Smooth muscle cell (in vitro differentiated cells): ENCODE data around the gene DCUN1D2. TPM values are rescaled to one million over a fixed set of nuclear protein-coding genes. Genes with fewer than 3 reads are reported as not detected.

Source experiments
- DNase-seq: peaks from one replicate; lab custom pipeline; 2025; ENCODE audit not compliant: unreplicated experiment; lab: John Stamatoyannopoulos, UW
- H2AFZ ChIP-seq: fragments of 200-600 bp; sonication (generic); 2 replicates; pipeline ENCODE4 v1.6.0; 2016; ENCODE audit warnings: antibody characterized with exemption, low read depth, mild to moderate bottlenecking
- H3F3A ChIP-seq: fragments of 200-600 bp; sonication (generic); 2 replicates; pipeline ENCODE4 v1.6.0; 2017; ENCODE audit warnings: antibody characterized with exemption, low read depth
- H3K27ac ChIP-seq: fragments of 200-600 bp; sonication (generic); 2 replicates; pipeline ENCODE4 v1.5.1; 2016; ENCODE audit warnings: low read depth, mild to moderate bottlenecking
- H3K27me3 ChIP-seq: fragments of 200-600 bp; sonication (generic); 2 replicates; pipeline ENCODE4 v1.6.1; 2016; ENCODE audit warnings: low read depth, mild to moderate bottlenecking
- H3K36me3 ChIP-seq: fragments of 200-600 bp; sonication (generic); 2 replicates; pipeline ENCODE4 v1.5.1; 2016; ENCODE audit warnings: low read depth
- H3K4me1 ChIP-seq: fragments of 200-600 bp; sonication (generic); 2 replicates; pipeline ENCODE4 v1.5.1; 2016; ENCODE audit warnings: low read depth
- H3K4me2 ChIP-seq: fragments of 200-600 bp; sonication (generic); 2 replicates; pipeline ENCODE4 v1.6.0; 2016; ENCODE audit warnings: mild to moderate bottlenecking
- H3K4me3 ChIP-seq: fragments of 200-600 bp; sonication (generic); 2 replicates; pipeline ENCODE4 v1.5.1; 2016; ENCODE audit warnings: mild to moderate bottlenecking
- H3K79me2 ChIP-seq: fragments of 200-600 bp; sonication (generic); 2 replicates; pipeline ENCODE4 v1.6.0; 2016; ENCODE audit warnings: low read depth, mild to moderate bottlenecking
- H3K9ac ChIP-seq: fragments of 200-600 bp; sonication (generic); 2 replicates; pipeline ENCODE4 v1.6.0; 2016; ENCODE audit warnings: low read depth
- H3K9me3 ChIP-seq: fragments of 200-600 bp; sonication (generic); replicated peaks from 2 replicates; pipeline ENCODE4 v1.5.1; 2016; ENCODE audit warnings: low read depth
- H4K20me1 ChIP-seq: fragments of 200-600 bp; sonication (generic); 2 replicates; pipeline ENCODE4 v1.6.0; 2016; ENCODE audit warnings: low read depth
- WGBS: methylation state at CpG from one replicate; pipeline ENCODE4 v1.1.7; 2016; ENCODE audit warnings: low lambda C conversion rate; 5-methylcytosine and 5-hydroxymethylcytosine counted together
- polyA plus RNA-seq: library from polyadenylated mRNA; unstranded; fragments of >200 nt; fragmentation: Nextera tagmentation; extraction: Ambion mirVana; gene quantifications from 2 replicates; pipeline ENCODE4 v1.2.1, GENCODE V29; 2016
- total RNA-seq: library from RNA; depleted of rRNA; stranded (reverse); fragments of >200 nt; gene quantifications from 2 replicates; pipeline ENCODE4 v1.2.3, GENCODE V29; 2014
- TF ChIP-seq, protein P1 (sequence below): fragments of 200-600 bp; sonication (generic); IDR thresholded peaks from 2 replicates; pipeline ENCODE4 v1.5.1; 2017; ENCODE audit warnings: borderline replicate concordance, mild to moderate bottlenecking, antibody characterized with exemption; ENCODE audit not compliant: insufficient read depth, poor library complexity, severe bottlenecking

The DCUN1D2 gene
- total and polyA plus RNA-seq, 2 experiments from 2014 or later: 6.3 to 10.8 TPM

GRCh38 chr13:113413898-113414282 is 76.6 kb downstream of the DCUN1D2 start:
- 79% methylated on average over 9 of the region's 9 CpGs for WGBS
- Histone ChIP-seq H3K4me2 (no peak overlapping the region), H3K27ac (no peak overlapping the region), H3K9me3 (no peaks in the 10 kb centered on the region), H3K27me3 (no peaks in the 10 kb centered on the region), H3K36me3 (no peaks in the 10 kb centered on the region), H3K4me1 (peaks cover 5% of the 10 kb centered on the region), H4K20me1 (no peaks in the 10 kb centered on the region), H3K4me3 (no peak overlapping the region), H3K9ac (no peak overlapping the region), H2AFZ (no peak overlapping the region), H3K79me2 (no peaks in the 10 kb centered on the region), H3F3A (peaks cover 6% of the 10 kb centered on the region)
- TF ChIP-seq, protein P1, sequence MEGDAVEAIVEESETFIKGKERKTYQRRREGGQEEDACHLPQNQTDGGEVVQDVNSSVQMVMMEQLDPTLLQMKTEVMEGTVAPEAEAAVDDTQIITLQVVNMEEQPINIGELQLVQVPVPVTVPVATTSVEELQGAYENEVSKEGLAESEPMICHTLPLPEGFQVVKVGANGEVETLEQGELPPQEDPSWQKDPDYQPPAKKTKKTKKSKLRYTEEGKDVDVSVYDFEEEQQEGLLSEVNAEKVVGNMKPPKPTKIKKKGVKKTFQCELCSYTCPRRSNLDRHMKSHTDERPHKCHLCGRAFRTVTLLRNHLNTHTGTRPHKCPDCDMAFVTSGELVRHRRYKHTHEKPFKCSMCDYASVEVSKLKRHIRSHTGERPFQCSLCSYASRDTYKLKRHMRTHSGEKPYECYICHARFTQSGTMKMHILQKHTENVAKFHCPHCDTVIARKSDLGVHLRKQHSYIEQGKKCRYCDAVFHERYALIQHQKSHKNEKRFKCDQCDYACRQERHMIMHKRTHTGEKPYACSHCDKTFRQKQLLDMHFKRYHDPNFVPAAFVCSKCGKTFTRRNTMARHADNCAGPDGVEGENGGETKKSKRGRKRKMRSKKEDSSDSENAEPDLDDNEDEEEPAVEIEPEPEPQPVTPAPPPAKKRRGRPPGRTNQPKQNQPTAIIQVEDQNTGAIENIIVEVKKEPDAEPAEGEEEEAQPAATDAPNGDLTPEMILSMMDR: no peak
- no peak for DNase-seq

GRCh38 chr13:113413178-113413897 is 77.2 kb downstream of the DCUN1D2 start:
- 93% methylated on average over 29 of the region's 32 CpGs for WGBS
- Histone ChIP-seq H2AFZ (no peak overlapping the region), H3K9ac (no peak overlapping the region)

GRCh38 chr13:113412440-113412839 is 78.1 kb downstream of the DCUN1D2 start:
- H3K4me2 ChIP-seq: no peak overlapping the region
- no peaks in the 10 kb centered on the region for H3K36me3 ChIP-seq
- H3K27me3 ChIP-seq: no peaks in the 10 kb centered on the region
- no peak overlapping the region for H3K27ac ChIP-seq
- TF ChIP-seq, protein P1: no peak
- H3K9ac ChIP-seq: no peak overlapping the region
- H3K4me3 ChIP-seq: no peak overlapping the region
- no peak for DNase-seq
- H4K20me1 ChIP-seq: no peaks in the 10 kb centered on the region
- H3K9me3 ChIP-seq: no peaks in the 10 kb centered on the region
- H3F3A ChIP-seq: peaks cover 6% of the 10 kb centered on the region
- H3K79me2 ChIP-seq: no peaks in the 10 kb centered on the region
- peaks cover 5% of the 10 kb centered on the region for H3K4me1 ChIP-seq
- no peak overlapping the region for H2AFZ ChIP-seq
- 99% methylated on average over 19 of the region's 27 CpGs for WGBS

More at GRCh38 chr13:113413178-113413897, 77.2 kb downstream of the DCUN1D2 start:
- Histone ChIP-seq H3K4me2 (no peak overlapping the region), H3K36me3 (no peaks in the 10 kb centered on the region), H3K27me3 (no peaks in the 10 kb centered on the region), H3K4me1 (peaks cover 5% of the 10 kb centered on the region), H3K4me3 (no peak overlapping the region), H3K27ac (no peak overlapping the region), H3F3A (peaks cover 6% of the 10 kb centered on the region), H3K79me2 (no peaks in the 10 kb centered on the region), H3K9me3 (no peaks in the 10 kb centered on the region), H4K20me1 (no peaks in the 10 kb centered on the region)
- TF ChIP-seq, protein P1: no peak
- DNase-seq: no peak
